ENCODE results near the gene RNF222. TPM values are rescaled to one million over a fixed set of nuclear protein-coding genes. Genes with fewer than 3 reads are reported as not detected.

RNF222 gene
- total and polyA plus RNA-seq, 2 of the 4 experiments (the other 2 are of a cell fraction) = not detected

GRCh38 chr17:8421571-8421970, 23.9 kb upstream of the RNF222 start:
- 83% methylated on average over 1 of the region's 3 CpGs; no CpG with 5 or more reads in 1 of the 2 experiments for WGBS, 2 experiments (ENCODE audit: extremely low coverage in 2 of 2, insufficient read length in 1 of 2)
- CTCF ChIA-PET = no interaction called here
- dilution Hi-C loops (cut with HindIII; ENCODE audit: low sequenced_read_pairs, unreplicated experiment) = no loop called here

More at GRCh38 chr17:8421571-8421970, 23.9 kb upstream of the RNF222 start:
- H2AK9ac ChIP-seq (replicated peaks; ENCODE audit: low read depth, low read length, poor library complexity) = no peak overlapping the region
- POLR2A ChIA-PET (ENCODE audit: unreplicated experiment) = no interaction called here
- H3K14ac ChIP-seq (replicated peaks; ENCODE audit: low read depth, low read length) = no peak overlapping the region
- no peak overlapping the region for H4K91ac ChIP-seq (ENCODE audit: insufficient read depth, low read depth, low read length)
- no peak overlapping the region for H3K18ac ChIP-seq (ENCODE audit: low read depth, low read length)
- no peaks in the 10 kb centered on the region for H3K79me1 ChIP-seq (ENCODE audit: low read depth in 1 of 2, low read length in 2 of 2)
- no peak overlapping the region for H3K27ac ChIP-seq (ENCODE audit: insufficient read depth, low read length)
- no peak overlapping the region for H3K9ac ChIP-seq (ENCODE audit: low read depth, low read length)
- no peak overlapping the region for H4K8ac ChIP-seq (ENCODE audit: low read depth in 2 of 2, low read length in 2 of 2)
- H2BK15ac ChIP-seq (ENCODE audit: low read depth, low read length) = no peak overlapping the region
- H3K4me3 ChIP-seq (ENCODE audit: insufficient read depth, low read depth, low read length) = no peak overlapping the region
- H2BK20ac ChIP-seq (ENCODE audit: low read depth, low read length) = no peak overlapping the region
- no peak overlapping the region for H2BK5ac ChIP-seq (ENCODE audit: low read depth, low read length, poor library complexity, severe bottlenecking)
- H3K4me2 ChIP-seq (ENCODE audit: low read depth, low read length) = no peak overlapping the region
- no peak overlapping the region for H2AK5ac ChIP-seq (ENCODE audit: low read depth, low read length)
- in situ Hi-C loops (cut with MboI; ENCODE audit: low sequenced_read_pairs) = no loop called here
- intact Hi-C loops (cut with micrococcal nuclease) = no loop called here
- H4K5ac ChIP-seq (ENCODE audit: low read depth, low read length) = no peak overlapping the region
- BruUV-seq (replicated peaks) = no TSS peak
- peaks cover 16% of the 10 kb centered on the region for H3K27me3 ChIP-seq (ENCODE audit: control insufficient read depth, insufficient read depth, low read length)
- no peak overlapping the region for H3K56ac ChIP-seq (ENCODE audit: extremely low read depth, insufficient read depth, low read length)
- DNase-seq (no peak), ATAC-seq (ENCODE audit: low read depth) (no peak)
- H3K4me1 ChIP-seq (ENCODE audit: control insufficient read depth, insufficient read depth, low read length) = peaks cover 2% of the 10 kb centered on the region; the same call in 1 of the 2 replicates
- no peak overlapping the region for H2BK120ac ChIP-seq (ENCODE audit: low read depth, low read length)
- no peaks in the 10 kb centered on the region for H3K36me3 ChIP-seq (ENCODE audit: control insufficient read depth, insufficient read depth, low read length)
- TF ChIP-seq MAFK (IDR thresholded peaks at IDR 0.05; ENCODE audit: low read depth, low read length) (peak; percentile 95), CTCF (conservative IDR thresholded peaks at IDR 0.05; ENCODE audit: low read depth, low read length) (no peak)
- H3K9me3 ChIP-seq (ENCODE audit: control insufficient read depth, insufficient read depth, low read length) = 0 out of 2 replicates have a peak, but pooled peaks cover 2% of the 10 kb centered on the region
- no peak overlapping the region for H3K23ac ChIP-seq (ENCODE audit: low read depth, low read length)
- peaks cover 3% of the 10 kb centered on the region; the same call in 1 of the 2 replicates for H3K9me1 ChIP-seq (ENCODE audit: insufficient read depth, low read length)
- no peak overlapping the region for H3K4ac ChIP-seq (ENCODE audit: low read depth, low read length)
- no peak overlapping the region for H2AFZ ChIP-seq (replicated peaks; ENCODE audit: low read length, poor library complexity)
- H4K20me1 ChIP-seq (ENCODE audit: insufficient read depth, low read length) = no peaks in the 10 kb centered on the region

Measured in IMR-90 (cell line).